ENCODE data around the gene ACOX1.

ACOX1 gene

GRCh38 chr17:76008208-76008607 lies 29.2 kb upstream of the ACOX1 start:
- DNase-seq: no peak

- DNase-seq: no peak
Observed at GRCh38 chr17:76007850-76008165, 28.8 kb upstream of the ACOX1 start.

GRCh38 chr17:76007131-76007849 lies 28.3 kb upstream of the ACOX1 start:
- no peak for DNase-seq

- peak; percentile 14 for DNase-seq
Observed at GRCh38 chr17:76005263-76006149, 26.5 kb upstream of the ACOX1 start.

- no peak for DNase-seq
Observed at GRCh38 chr17:76004750-76005262, 25.8 kb upstream of the ACOX1 start.

- DNase-seq: no peak
Observed at GRCh38 chr17:76003915-76004314, 24.9 kb upstream of the ACOX1 start.

GRCh38 chr17:76002100-76002499 lies 23.1 kb upstream of the ACOX1 start:
- DNase-seq: no peak

- no peak for DNase-seq
Observed at GRCh38 chr17:76000755-76001521, 22.0 kb upstream of the ACOX1 start, which contains the start of gene CDK3. TSS of gene CDK3 (plus strand) at chr17:76000855. CDS start at chr17:76001426, 571 bp downstream.

GRCh38 chr17:76000016-76000754 lies 21.2 kb upstream of the ACOX1 start:
- DNase-seq: no peak

GRCh38 chr17:75998327-75998795 lies 19.4 kb upstream of the ACOX1 start:
- DNase-seq: no peak

GRCh38 chr17:75996665-75997590 lies 18.0 kb upstream of the ACOX1 start:
- no peak for DNase-seq

- DNase-seq: no peak
Observed at GRCh38 chr17:75995385-75995925, 16.5 kb upstream of the ACOX1 start.

GRCh38 chr17:75994802-75995370 lies 15.9 kb upstream of the ACOX1 start:
- no peak for DNase-seq

GRCh38 chr17:75991396-75991795 lies 12.4 kb upstream of the ACOX1 start:
- no peak for DNase-seq

- no peak for DNase-seq
Observed at GRCh38 chr17:75987041-75987440, 8.1 kb upstream of the ACOX1 start.

GRCh38 chr17:75985986-75986385 lies 7.0 kb upstream of the ACOX1 start:
- no peak for DNase-seq

GRCh38 chr17:75983501-75984181 lies 4.7 kb upstream of the ACOX1 start:
- DNase-seq: no peak

GRCh38 chr17:75981019-75981615 lies 2.2 kb upstream of the ACOX1 start:
- no peak for DNase-seq

Measured in NCI-H1417 treated with DMSO at 0.1 percent for 48 hours (cell line).